IMR-90 (cell line): ENCODE measurements around the gene EIF2B2. TPM values are rescaled to one million over a fixed set of nuclear protein-coding genes. Genes with fewer than 3 reads are reported as not detected.

Source experiments
- ATAC-seq: fragments of 200-7000 bp; cut with Tn5 transposase; 2 replicates; pipeline ENCODE4 v1.9.1; 2020; ENCODE audit warnings: low read depth, mild to moderate bottlenecking, moderate library complexity
- BruUV-seq: library from RNA; stranded (reverse); fragments of 400-500 nt; replicated peaks from 2 replicates; lab custom pipeline; 2021; lab: Mats Ljungman, UMichigan
- CTCF ChIA-PET: fragments of 300-600 bp; formaldehyde crosslinking; extraction: SDS; loops from one replicate; lab custom pipeline; 2021; ENCODE audit warnings: antibody characterized with exemption; lab: Yijun Ruan, JAX
- POLR2A ChIA-PET: fragments of 300-600 bp; sonication (Branson Sonifier 250); formaldehyde crosslinking; loops from one replicate; lab custom pipeline; 2022; ENCODE audit warnings: antibody characterized with exemption; ENCODE audit not compliant: unreplicated experiment; lab: Charles Lee
- DNase-seq: peaks from one replicate; pipeline ENCODE4 v3.0.0; 2013
- H2AFZ ChIP-seq: replicated peaks from 2 replicates; pipeline ENCODE3; 2013; ENCODE audit warnings: low read length, mild to moderate bottlenecking; ENCODE audit not compliant: poor library complexity
- H2AK5ac ChIP-seq: 2 replicates; pipeline ENCODE4 v1.6.1; 2013; ENCODE audit warnings: low read depth, low read length, inconsistent platforms
- H2AK9ac ChIP-seq: replicated peaks from 2 replicates; pipeline ENCODE3; 2013; ENCODE audit warnings: mild to moderate bottlenecking, low read depth, low read length, moderate library complexity; ENCODE audit not compliant: poor library complexity
- H2BK120ac ChIP-seq: 2 replicates; pipeline ENCODE4 v1.6.1; 2013; ENCODE audit warnings: low read depth, low read length, inconsistent platforms
- H2BK15ac ChIP-seq: 3 replicates; pipeline ENCODE4 v1.6.1; 2013; ENCODE audit warnings: low read depth, low read length, inconsistent platforms
- H2BK20ac ChIP-seq: 2 replicates; pipeline ENCODE4 v1.6.1; 2013; ENCODE audit warnings: low read depth, mild to moderate bottlenecking, inconsistent platforms, low read length, moderate library complexity
- H2BK5ac ChIP-seq: 2 replicates; pipeline ENCODE4 v1.6.1; 2013; ENCODE audit warnings: mild to moderate bottlenecking, low read depth, low read length, inconsistent platforms; ENCODE audit not compliant: poor library complexity, severe bottlenecking
- H3K14ac ChIP-seq: replicated peaks from 2 replicates; pipeline ENCODE4 v1.6.1; 2013; ENCODE audit warnings: low read depth, low read length, inconsistent platforms
- H3K18ac ChIP-seq: 2 replicates; pipeline ENCODE4 v1.6.1; 2013; ENCODE audit warnings: low read depth, low read length, control low read depth
- H3K23ac ChIP-seq: 2 replicates; pipeline ENCODE4 v1.6.1; 2013; ENCODE audit warnings: low read depth, low read length, inconsistent platforms
- H3K27ac ChIP-seq: 2 replicates; pipeline ENCODE4 v1.5.1; 2013; ENCODE audit warnings: mild to moderate bottlenecking, control low read depth, low read length; ENCODE audit not compliant: insufficient read depth
- H3K27me3 ChIP-seq: 2 replicates; pipeline ENCODE4 v1.6.1; 2013; ENCODE audit warnings: low read length; ENCODE audit not compliant: control insufficient read depth, insufficient read depth
- H3K36me3 ChIP-seq: 2 replicates; pipeline ENCODE4 v1.6.1; 2013; ENCODE audit warnings: low read length, mixed read lengths; ENCODE audit not compliant: control insufficient read depth, insufficient read depth
- H3K4ac ChIP-seq: 2 replicates; pipeline ENCODE4 v1.6.1; 2013; ENCODE audit warnings: low read depth, low read length, inconsistent platforms
- H3K4me1 ChIP-seq: 2 replicates; pipeline ENCODE4 v1.6.1; 2013; ENCODE audit warnings: low read length, mixed read lengths; ENCODE audit not compliant: control insufficient read depth, insufficient read depth
- H3K4me2 ChIP-seq: 2 replicates; pipeline ENCODE4 v1.6.1; 2013; ENCODE audit warnings: low read depth, mild to moderate bottlenecking, control low read depth, low read length, moderate library complexity
- H3K4me3 ChIP-seq: 2 replicates; pipeline ENCODE4 v1.5.1; 2013; ENCODE audit warnings: low read depth, mild to moderate bottlenecking, control low read depth, low read length, moderate library complexity; ENCODE audit not compliant: insufficient read depth
- H3K56ac ChIP-seq: 2 replicates; pipeline ENCODE4 v1.6.1; 2013; ENCODE audit warnings: low read length, inconsistent platforms; ENCODE audit not compliant: insufficient read depth; ENCODE audit errors: extremely low read depth
- H3K79me1 ChIP-seq, 2 experiments: 2 replicates each; pipeline ENCODE4 v1.6.1; 2013; ENCODE audit warnings: low read length in 2 of 2, inconsistent platforms in 1 of 2, low read depth in 1 of 2
- H3K9ac ChIP-seq: 2 replicates; pipeline ENCODE4 v1.6.1; 2013; ENCODE audit warnings: low read depth, low read length, control low read depth
- H3K9me1 ChIP-seq: 2 replicates; pipeline ENCODE4 v1.6.1; 2013; ENCODE audit warnings: low read length, inconsistent platforms; ENCODE audit not compliant: insufficient read depth
- H3K9me3 ChIP-seq: 2 replicates; pipeline ENCODE4 v1.6.1; 2013; ENCODE audit warnings: low read length; ENCODE audit not compliant: control insufficient read depth, insufficient read depth
- H4K20me1 ChIP-seq: 2 replicates; pipeline ENCODE4 v1.6.1; 2013; ENCODE audit warnings: low read length, inconsistent platforms; ENCODE audit not compliant: insufficient read depth
- H4K5ac ChIP-seq: 2 replicates; pipeline ENCODE4 v1.6.1; 2013; ENCODE audit warnings: mild to moderate bottlenecking, low read depth, low read length, control low read depth
- H4K8ac ChIP-seq, 2 experiments: 2 replicates each; pipeline ENCODE4 v1.6.1; 2013; ENCODE audit warnings: low read depth in 2 of 2, low read length in 2 of 2, control low read depth in 1 of 2, inconsistent platforms in 1 of 2
- H4K91ac ChIP-seq: 2 replicates; pipeline ENCODE4 v1.6.1; 2013; ENCODE audit warnings: low read depth, low read length, inconsistent platforms; ENCODE audit not compliant: insufficient read depth
- BHLHE40 ChIP-seq: fragments of 150-350 bp; IDR thresholded peaks from 2 replicates; pipeline ENCODE4 v1.6.1; 2016; ENCODE audit warnings: mild to moderate bottlenecking, low read depth, low read length
- CEBPB ChIP-seq: IDR thresholded peaks from 2 replicates; pipeline ENCODE4 v1.6.1; 2012; ENCODE audit warnings: low read depth, low read length, improper control_type of control experiment
- CHD1 ChIP-seq: IDR thresholded peaks from 2 replicates; pipeline ENCODE4 v1.6.1; 2012; ENCODE audit warnings: low read depth, low read length, improper control_type of control experiment
- FOS ChIP-seq: fragments of 150-350 bp; IDR thresholded peaks from 2 replicates; pipeline ENCODE4 v1.6.1; 2016; ENCODE audit warnings: low read depth, low read length
- MAFK ChIP-seq: IDR thresholded peaks from 2 replicates; pipeline ENCODE4 v1.6.1; 2012; ENCODE audit warnings: low read depth, low read length, improper control_type of control experiment
- MXI1 ChIP-seq: IDR thresholded peaks from 2 replicates; pipeline ENCODE4 v1.6.1; 2012; ENCODE audit warnings: low read depth, mild to moderate bottlenecking, low read length, moderate library complexity, borderline replicate concordance
- POLR2A ChIP-seq: IDR thresholded peaks from 2 replicates; pipeline ENCODE4 v1.6.1; 2012; ENCODE audit warnings: mild to moderate bottlenecking, low read depth, low read length
- RCOR1 ChIP-seq: IDR thresholded peaks from 2 replicates; pipeline ENCODE4 v1.6.1; 2012; ENCODE audit warnings: mild to moderate bottlenecking, low read length, improper control_type of control experiment; ENCODE audit not compliant: insufficient replicate concordance
- RFX5 ChIP-seq: IDR thresholded peaks from 2 replicates; pipeline ENCODE4 v1.8.0; 2012; ENCODE audit warnings: low read depth, mild to moderate bottlenecking, low read length, moderate library complexity
- SMC3 ChIP-seq: fragments of 150-350 bp; IDR thresholded peaks from 2 replicates; pipeline ENCODE4 v1.6.1; 2016; ENCODE audit warnings: low read depth, mild to moderate bottlenecking, antibody characterized with exemption, low read length, moderate library complexity
- WGBS, 2 experiments: methylation state at CpG; one replicate each; pipeline versions ENCODE4 v1.1.5 to v1.1.7; 2013; ENCODE audit warnings: missing lambda C conversion rate in 2 of 2; ENCODE audit not compliant: insufficient read length in 1 of 2; ENCODE audit errors: extremely low coverage in 2 of 2; 5-methylcytosine and 5-hydroxymethylcytosine counted together
- dilution Hi-C: fragments of 300-500 bp; cut with HindIII; formaldehyde crosslinking; loops from one replicate; pipeline ENCODE4 v1.14.3; 2018; ENCODE audit warnings: low sequenced_read_pairs; ENCODE audit not compliant: unreplicated experiment
- in situ Hi-C: fragments of 300-500 bp; cut with MboI; formaldehyde crosslinking; loops from 3 replicates; pipeline ENCODE4 v1.14.3; 2019; ENCODE audit warnings: low sequenced_read_pairs, inconsistent platforms, mixed read lengths
- intact Hi-C: fragments of 100-400 bp; cut with micrococcal nuclease; formaldehyde crosslinking; loops from 2 replicates; pipeline ENCODE4 v1.10.0; 2022
- polyA plus RNA-seq, 3 experiments: library from polyadenylated mRNA; depleted of rRNA; stranded (reverse); fragments of >200 nt; gene quantifications; 2 replicates each; pipeline ENCODE4 v1.2.3, GENCODE V29; 2012; ENCODE audit warnings: low replicate concordance in 1 of 3
- total RNA-seq: library from RNA; depleted of rRNA; stranded (reverse); fragments of >200 nt; gene quantifications from 2 replicates; pipeline ENCODE4 v1.2.3, GENCODE V29; 2012
- TF ChIP-seq, protein P1 (sequence below): fragments of 150-350 bp; IDR thresholded peaks from 2 replicates; pipeline ENCODE4 v1.6.1; 2016; ENCODE audit warnings: low read depth, mild to moderate bottlenecking, low read length, moderate library complexity, borderline replicate concordance

The EIF2B2 gene
- total and polyA plus RNA-seq, 2 of the 4 experiments (the other 2 are of a cell fraction): 63.6 to 70.1 TPM

- dilution Hi-C loops: no loop called here
These were observed 41.6 kb downstream of the EIF2B2 start for GRCh38 chr14:75044322-75044721.

More at GRCh38 chr14:75044322-75044721, 41.6 kb downstream of the EIF2B2 start:
- Histone ChIP-seq H2AK5ac (no peak overlapping the region), H3K27ac (no peak overlapping the region), H4K5ac (no peak overlapping the region), H3K18ac (no peak overlapping the region), H2AFZ (no peak overlapping the region), H3K9me3 (no peaks in the 10 kb centered on the region), H3K27me3 (no peaks in the 10 kb centered on the region), H3K4me1 (peaks cover 15% of the 10 kb centered on the region), H3K4me3 (no peak overlapping the region), H3K14ac (no peak overlapping the region), H2BK20ac (no peak overlapping the region), H2AK9ac (no peak overlapping the region), H3K9ac (no peak overlapping the region), H3K23ac (no peak overlapping the region; the same call in 1 of the 2 replicates), H2BK120ac (no peak overlapping the region), H2BK15ac (no peak overlapping the region), H3K79me1 (peaks cover 9 to 28% of the 10 kb centered on the region in 2 experiments; a peak in 2 of 4 replicates), H2BK5ac (peak overlapping the region; percentile 3), H3K4me2 (peak overlapping the region; percentile 2; the same call in 1 of the 2 replicates), H3K56ac (no peak overlapping the region), H3K4ac (no peak overlapping the region), H4K20me1 (no peaks in the 10 kb centered on the region), H3K36me3 (no peaks in the 10 kb centered on the region), H4K91ac (no peak overlapping the region), H3K9me1 (peaks cover 16% of the 10 kb centered on the region), H4K8ac (no peak overlapping the region; a peak in 1 of 4 replicates)
- in situ Hi-C loops (no loop called here), intact Hi-C loops (no loop called here)
- TF ChIP-seq MXI1 (no peak), BHLHE40 (no peak), POLR2A (no peak), CEBPB (no peak), CHD1 (no peak), SMC3 (no peak), RFX5 (no peak), RCOR1 (no peak), MAFK (no peak), FOS (no peak)
- TF ChIP-seq, protein P1, sequence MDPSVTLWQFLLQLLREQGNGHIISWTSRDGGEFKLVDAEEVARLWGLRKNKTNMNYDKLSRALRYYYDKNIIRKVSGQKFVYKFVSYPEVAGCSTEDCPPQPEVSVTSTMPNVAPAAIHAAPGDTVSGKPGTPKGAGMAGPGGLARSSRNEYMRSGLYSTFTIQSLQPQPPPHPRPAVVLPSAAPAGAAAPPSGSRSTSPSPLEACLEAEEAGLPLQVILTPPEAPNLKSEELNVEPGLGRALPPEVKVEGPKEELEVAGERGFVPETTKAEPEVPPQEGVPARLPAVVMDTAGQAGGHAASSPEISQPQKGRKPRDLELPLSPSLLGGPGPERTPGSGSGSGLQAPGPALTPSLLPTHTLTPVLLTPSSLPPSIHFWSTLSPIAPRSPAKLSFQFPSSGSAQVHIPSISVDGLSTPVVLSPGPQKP: no peak
- no CpG with 5 or more reads among the region's 2 CpGs for WGBS, 2 experiments
- ChIA-PET POLR2A (interaction anchor here (0.7 kb wide), 1 partner anchor 508 kb away, joined by 3 read pairs; no protein-coding TSS in a partner anchor), CTCF (no interaction called here)
- peak; percentile 86 for DNase-seq
- peak; percentile 51 for ATAC-seq
- no TSS peak for BruUV-seq
